Transverse colon (tissue), 4 donors: ENCODE data around the gene TMEM59. TPM values are rescaled to one million over a fixed set of nuclear protein-coding genes. Genes with fewer than 3 reads are reported as not detected.
A peak's percentile ranks its signal among the peaks of the same experiment; 100 is the strongest.

ENCODE experiments used
- DNase-seq: peaks from one replicate; pipeline ENCODE4 v3.0.0-alpha.2; 2019
- H3K27ac ChIP-seq, 4 donors: fragments of 200-600 bp; sonication (generic); 2 replicates each; pipeline ENCODE4 v1.5.1; 2016 to 2018; ENCODE audit warnings: inconsistent platforms in 4 of 4
- H3K27me3 ChIP-seq: fragments of 200-600 bp; sonication (generic); 2 replicates; pipeline ENCODE4 v1.5.1; 2017; ENCODE audit warnings: inconsistent platforms
- H3K36me3 ChIP-seq, 4 donors: fragments of 200-600 bp; sonication (generic); 2 replicates each; pipeline ENCODE4 v1.5.1; 2017 to 2019; ENCODE audit warnings: inconsistent platforms in 4 of 4
- H3K4me1 ChIP-seq, 4 donors: fragments of 200-600 bp; sonication (generic); 2 replicates each; pipeline ENCODE4 v1.5.1; 2017 to 2020; ENCODE audit warnings: inconsistent platforms in 4 of 4
- H3K4me3 ChIP-seq, 4 donors: fragments of 200-600 bp; sonication (generic); 1 replicate in 1 of 4; 2 replicates in 3 of 4; pipeline versions ENCODE4 v1.5.1 to v1.6.1; 2017 to 2019; ENCODE audit warnings: inconsistent platforms in 4 of 4
- H3K9me3 ChIP-seq, 2 donors: fragments of 200-600 bp; sonication (generic); 2 replicates each; pipeline ENCODE4 v1.5.1; 2017 to 2019; ENCODE audit warnings: inconsistent platforms in 2 of 2
- CTCF ChIP-seq, 5 experiments: fragments of 200-600 bp in 3 of 5; fragments of 450-650 bp in 2 of 5; sonication (generic) in 3 of 5; IDR thresholded peaks; 1 replicate in 2 of 5; 2 replicates in 3 of 5; pipeline ENCODE4 v1.5.1; 2016 to 2017; ENCODE audit warnings: antibody characterized with exemption in 5 of 5, inconsistent platforms in 3 of 5, mild to moderate bottlenecking in 2 of 5, moderate library complexity in 1 of 5
- EP300 ChIP-seq: sonication (generic); formaldehyde crosslinking; IDR thresholded peaks from one replicate; pipeline ENCODE4 v1.6.1; 2017; ENCODE audit warnings: antibody characterized with exemption, low read depth
- POLR2A ChIP-seq: fragments of 450-650 bp; IDR thresholded peaks from one replicate; pipeline ENCODE4 v1.6.1; 2016; ENCODE audit warnings: antibody characterized with exemption, mild to moderate bottlenecking, moderate library complexity
- POLR2AphosphoS5 ChIP-seq, 3 donors: sonication (generic); formaldehyde crosslinking; IDR thresholded peaks; one replicate each; pipeline ENCODE4 v1.6.1; 2016; ENCODE audit warnings: antibody characterized with exemption in 3 of 3
- WGBS, 2 donors: methylation state at CpG; one replicate each; pipeline ENCODE4 v1.1.5; 2018; ENCODE audit warnings: low coverage in 1 of 2; 5-methylcytosine and 5-hydroxymethylcytosine counted together
- in situ Hi-C, 4 donors: fragments of 200-750 bp; cut with MboI; loops; one replicate each; pipeline versions ENCODE4 v1.15.0 to v1.15.1; 2017; ENCODE audit warnings: low sequenced_read_pairs in 3 of 4, low pct_ligation_motif_present in 1 of 4, low pct_unique_long_range_greater_than_20kb in 1 of 4
- intact Hi-C: fragments of 100-400 bp; cut with DNase I; formaldehyde crosslinking; loops from one replicate; pipeline ENCODE4 v1.15.1; 2023; ENCODE audit warnings: low total_unique reads
- small RNA-seq, 4 donors: library from RNA; depleted of rRNA; stranded (forward); fragments of <200 nt; gene quantifications; one replicate each; pipeline ENCODE3, GENCODE V24; 2016
- total RNA-seq, 4 donors: library from RNA; depleted of rRNA; stranded (reverse); fragments of >200 nt; gene quantifications; one replicate each; pipeline ENCODE4 v1.1.0, GENCODE V29; 2016

TMEM59 gene
- total RNA-seq, 4 donors from 2014 or later: 71.6 to 858 (median 226) TPM

GRCh38 chr1:53982763-53983104, 70.3 kb downstream of the TMEM59 start:
- Histone ChIP-seq H3K27ac (peak overlapping the region in 3 of 4 donors; percentile 36 to 59 (median 46)), H3K36me3 (no peaks in the 10 kb centered on the region), H3K9me3 (no peaks in the 10 kb centered on the region), H3K4me3 (peak overlapping the region in 3 of 4 donors; percentile 11 to 38 (median 25)), H3K27me3 (no peaks in the 10 kb centered on the region), H3K4me1 (peaks cover 0 to 13% (median 7%) of the 10 kb centered on the region in 4 donors)
- TF ChIP-seq POLR2AphosphoS5 (IDR thresholded peaks at IDR 0.05): no peak
- no peak for TF ChIP-seq CTCF (IDR thresholded peaks at IDR 0.05)
- no peak for TF ChIP-seq EP300
- TF ChIP-seq POLR2A: no peak
- intact Hi-C loops (no loop called here), in situ Hi-C loops (no loop called here)
- DNase-seq: no peak
- 48% methylated on average over 4 of the region's 4 CpGs; no CpG with 5 or more reads in 1 of the 2 donors for WGBS, 2 donors

- Histone ChIP-seq H3K27ac (peak overlapping the region in 3 of 4 donors; percentile 36 to 59 (median 46)), H3K36me3 (no peaks in the 10 kb centered on the region), H3K27me3 (no peaks in the 10 kb centered on the region), H3K9me3 (no peaks in the 10 kb centered on the region), H3K4me1 (peaks cover 0 to 13% (median 7%) of the 10 kb centered on the region in 4 donors), H3K4me3 (peak overlapping the region in 3 of 4 donors; percentile 11 to 38 (median 25))
- TF ChIP-seq POLR2A (no peak), EP300 (no peak)
- in situ Hi-C loops (no loop called here), intact Hi-C loops (no loop called here)
- WGBS, 2 donors: 24 to 45% methylated on average over 8 to 20 of the region's 20 CpGs
- DNase-seq: peak; percentile 17
Measured at GRCh38 chr1:53982034-53982762, 70.8 kb downstream of the TMEM59 start.

DNA sequence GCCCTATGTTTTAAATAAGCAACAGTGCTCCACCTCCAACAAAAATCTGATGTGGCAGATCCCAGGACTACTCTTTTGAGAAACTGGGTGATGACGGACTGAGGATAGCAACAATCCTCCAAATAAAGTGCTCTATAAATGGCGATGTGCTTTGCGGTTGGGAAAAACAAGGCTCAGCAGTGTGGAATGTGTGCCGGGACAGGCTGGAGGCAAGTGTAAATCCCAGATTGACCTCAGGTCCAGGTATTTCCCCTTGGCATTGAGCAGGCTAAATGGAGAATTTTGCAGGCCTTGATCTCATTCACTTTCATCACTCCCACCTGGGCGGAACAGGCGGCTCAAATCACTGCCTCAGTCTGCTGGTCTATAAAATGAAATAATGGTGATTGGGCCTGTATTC, 71.8 kb downstream of the TMEM59 start:
- 99% methylated on average over 6 of the region's 6 CpGs; no CpG with 5 or more reads in 1 of the 2 donors for WGBS, 2 donors
- Histone ChIP-seq H3K4me1 (peaks cover 0 to 13% (median 7%) of the 10 kb centered on the region in 4 donors), H3K9me3 (no peaks in the 10 kb centered on the region), H3K27me3 (no peaks in the 10 kb centered on the region), H3K36me3 (no peaks in the 10 kb centered on the region), H3K4me3 (no peak overlapping the region), H3K27ac (no peak overlapping the region)
- TF ChIP-seq EP300 (no peak), CTCF (IDR thresholded peaks at IDR 0.05) (no peak), POLR2A (no peak), POLR2AphosphoS5 (IDR thresholded peaks at IDR 0.05) (no peak)
- intact Hi-C loops: no loop called here
- DNase-seq: no peak
- in situ Hi-C loops: no loop called here

DNA sequence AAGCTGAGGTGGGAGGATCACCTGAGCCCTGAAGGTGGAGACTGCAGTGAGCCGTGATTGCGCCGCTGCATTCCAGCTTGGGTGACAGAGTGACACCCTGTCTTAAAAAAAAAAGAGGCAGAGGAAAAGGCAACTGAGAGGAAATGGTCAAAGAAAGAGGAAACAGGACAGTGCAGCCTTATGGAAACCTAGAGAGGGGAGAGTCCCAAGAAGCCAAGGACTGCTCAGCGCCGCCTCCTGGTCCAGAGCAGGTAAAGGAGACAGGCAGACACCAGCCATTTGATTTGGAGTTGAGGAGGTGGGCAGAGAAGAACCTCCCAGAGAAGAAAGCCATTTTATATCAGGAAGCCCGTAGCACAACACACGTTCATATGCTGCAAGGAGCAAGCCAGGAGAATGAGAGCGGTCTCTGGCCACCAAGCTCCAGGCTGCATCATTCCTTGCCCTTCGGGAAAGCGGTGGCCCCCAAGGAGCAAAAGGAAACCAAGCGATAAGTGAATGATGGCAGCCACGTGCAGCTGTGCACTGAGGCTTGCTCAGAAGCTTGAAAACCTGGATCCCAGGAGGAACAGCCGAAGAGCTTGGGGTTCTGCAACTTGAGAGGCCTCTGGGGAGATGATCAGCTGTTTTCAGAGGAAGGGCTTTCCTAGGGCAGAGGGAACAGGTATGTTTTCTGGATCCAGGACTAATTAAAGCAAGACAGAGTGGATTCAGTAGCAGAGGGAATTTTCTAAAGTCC, 73.1 kb downstream of the TMEM59 start:
- no peak overlapping the region for H3K4me3 ChIP-seq
- no peaks in the 10 kb centered on the region for H3K9me3 ChIP-seq
- no peaks in the 10 kb centered on the region for H3K27me3 ChIP-seq
- WGBS, 2 donors: 87 to 88% methylated on average over 3 to 13 of the region's 13 CpGs
- H3K27ac ChIP-seq: no peak overlapping the region
- peaks cover 0 to 13% (median 7%) of the 10 kb centered on the region in 4 donors for H3K4me1 ChIP-seq
- intact Hi-C loops: no loop called here
- TF ChIP-seq POLR2AphosphoS5 (IDR thresholded peaks at IDR 0.05) (no peak), POLR2A (no peak), EP300 (no peak)
- in situ Hi-C loops: no loop called here
- no peaks in the 10 kb centered on the region for H3K36me3 ChIP-seq
- DNase-seq: no peak

Small RNA genes within 50 kb of the gene (small RNA-seq; reads per million reads assigned to genes)
- gene AL353898.1: 0 reads per million in 4 donors
- gene AL353898.2: 0 reads per million in 4 donors

Other genes starting within 250 kb of the TMEM59 start
- 10 to 100 TPM in 2 of 4 donors, 1 to 10 TPM in 2; 1.1 to 11.1 (median 8.0) TPM for gene NDC1, start 214.9 kb downstream of the TMEM59 start, total RNA-seq
- gene YIPF1, start 163.4 kb downstream of the TMEM59 start, total RNA-seq: 10 to 100 TPM; 10.1 to 24.6 (median 17.4) TPM
- gene DIO1, start 159.0 kb downstream of the TMEM59 start, total RNA-seq: not detected
- gene IFT25, start 107.5 kb downstream of the TMEM59 start, total RNA-seq: 10 to 100 TPM in 3 of 4 donors, 1 to 10 TPM in 1; 4.2 to 22.5 (median 12.9) TPM
- 10 to 100 TPM in 3 of 4 donors, 1 to 10 TPM in 1; 4.4 to 24.7 (median 17.5) TPM for gene LRRC42, start 106.9 kb downstream of the TMEM59 start, total RNA-seq
- gene LDLRAD1, start 35.0 kb downstream of the TMEM59 start, total RNA-seq: not detected
- 1 to 10 TPM; 1.4 to 7.1 (median 5.7) TPM for gene TCEANC2, start 404 bp upstream of the TMEM59 start, total RNA-seq
- gene CDCP2, start 99.8 kb upstream of the TMEM59 start, total RNA-seq: under 1 TPM in 1 of 4 donors, not detected in 3; 0.48 TPM
- 1 to 10 TPM; 1.9 to 5.1 (median 3.6) TPM for gene CYB5RL, start 146.8 kb upstream of the TMEM59 start, total RNA-seq
- 100 to 1,000 TPM in 1 of 4 donors, 10 to 100 TPM in 2, 1 to 10 TPM in 1; 9.7 to 122 (median 57.8) TPM for gene MRPL37, start 147.0 kb upstream of the TMEM59 start, total RNA-seq